A673 (cell line): Measurements from ENCODE around the gene RNF115.

Experiments
- EZH2 ChIP-seq: fragments of 200-600 bp; sonication (generic); IDR thresholded peaks from 2 replicates; pipeline ENCODE4 v1.6.1; 2017; ENCODE audit warnings: borderline replicate concordance, low read depth, mild to moderate bottlenecking, mixed read lengths, antibody characterized with exemption, low read length; ENCODE audit not compliant: poor library complexity, severe bottlenecking
- TF ChIP-seq, protein P1 (sequence below): fragments of 300-800, 200-600 bp; sonication (generic); conservative IDR thresholded peaks from 2 replicates; pipeline ENCODE4 v1.5.1; 2017; ENCODE audit warnings: low read depth, mild to moderate bottlenecking, antibody characterized with exemption, low read length, moderate library complexity, mixed read lengths

DNA sequence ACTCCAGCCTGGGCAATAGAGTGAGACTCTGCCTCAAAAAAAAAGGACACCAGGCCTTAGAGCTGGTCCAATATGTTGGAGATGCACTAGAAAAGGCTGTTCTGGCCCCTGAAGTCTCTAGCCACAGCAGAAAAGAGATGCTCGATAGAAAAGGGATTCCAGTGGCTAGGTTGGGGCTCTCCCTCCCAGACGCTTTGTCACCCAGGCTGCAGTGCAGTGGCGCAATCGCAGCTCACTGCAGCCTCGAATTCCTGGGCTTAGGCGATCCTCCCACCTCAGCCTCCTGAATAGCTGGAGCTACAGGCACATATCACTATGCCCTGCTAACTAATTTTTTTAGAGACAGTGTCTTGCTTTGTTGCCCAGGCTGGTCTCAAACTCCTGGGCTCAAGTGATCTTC lies 135.0 kb downstream of the RNF115 start:
- TF ChIP-seq, protein P1, sequence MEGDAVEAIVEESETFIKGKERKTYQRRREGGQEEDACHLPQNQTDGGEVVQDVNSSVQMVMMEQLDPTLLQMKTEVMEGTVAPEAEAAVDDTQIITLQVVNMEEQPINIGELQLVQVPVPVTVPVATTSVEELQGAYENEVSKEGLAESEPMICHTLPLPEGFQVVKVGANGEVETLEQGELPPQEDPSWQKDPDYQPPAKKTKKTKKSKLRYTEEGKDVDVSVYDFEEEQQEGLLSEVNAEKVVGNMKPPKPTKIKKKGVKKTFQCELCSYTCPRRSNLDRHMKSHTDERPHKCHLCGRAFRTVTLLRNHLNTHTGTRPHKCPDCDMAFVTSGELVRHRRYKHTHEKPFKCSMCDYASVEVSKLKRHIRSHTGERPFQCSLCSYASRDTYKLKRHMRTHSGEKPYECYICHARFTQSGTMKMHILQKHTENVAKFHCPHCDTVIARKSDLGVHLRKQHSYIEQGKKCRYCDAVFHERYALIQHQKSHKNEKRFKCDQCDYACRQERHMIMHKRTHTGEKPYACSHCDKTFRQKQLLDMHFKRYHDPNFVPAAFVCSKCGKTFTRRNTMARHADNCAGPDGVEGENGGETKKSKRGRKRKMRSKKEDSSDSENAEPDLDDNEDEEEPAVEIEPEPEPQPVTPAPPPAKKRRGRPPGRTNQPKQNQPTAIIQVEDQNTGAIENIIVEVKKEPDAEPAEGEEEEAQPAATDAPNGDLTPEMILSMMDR = no peak
- no peak for TF ChIP-seq EZH2
